ENCODE measurements around the gene TIMM22.
A peak's percentile ranks its signal among the peaks of the same experiment; 100 is the strongest.

TIMM22 gene

DNA sequence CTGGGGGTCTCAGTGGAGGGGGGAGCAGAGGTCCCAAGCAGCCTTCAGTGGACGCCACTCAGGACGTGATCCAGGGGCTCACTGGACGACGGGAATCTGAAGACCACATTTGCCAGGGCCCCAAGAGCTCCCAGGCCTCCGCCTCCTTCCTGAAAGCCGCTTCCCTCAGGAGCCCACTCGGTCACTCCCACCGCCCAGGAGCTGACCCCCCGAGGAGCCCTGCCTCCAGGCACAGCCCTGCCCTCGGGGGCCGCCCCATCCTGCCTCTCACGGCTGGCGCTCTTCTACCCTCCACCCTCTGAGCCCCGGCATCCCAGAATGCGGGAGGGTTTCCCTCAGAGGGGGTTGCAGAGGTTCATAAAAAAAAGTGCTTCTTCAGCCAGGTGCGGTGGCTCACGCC is 24.2 kb downstream of the TIMM22 start:
- Mint-ChIP-seq H3K27me3 (no peaks in the 10 kb centered on the region), H3K36me3 (ENCODE audit: insufficient read depth) (peaks cover 10% of the 10 kb centered on the region)

DNA sequence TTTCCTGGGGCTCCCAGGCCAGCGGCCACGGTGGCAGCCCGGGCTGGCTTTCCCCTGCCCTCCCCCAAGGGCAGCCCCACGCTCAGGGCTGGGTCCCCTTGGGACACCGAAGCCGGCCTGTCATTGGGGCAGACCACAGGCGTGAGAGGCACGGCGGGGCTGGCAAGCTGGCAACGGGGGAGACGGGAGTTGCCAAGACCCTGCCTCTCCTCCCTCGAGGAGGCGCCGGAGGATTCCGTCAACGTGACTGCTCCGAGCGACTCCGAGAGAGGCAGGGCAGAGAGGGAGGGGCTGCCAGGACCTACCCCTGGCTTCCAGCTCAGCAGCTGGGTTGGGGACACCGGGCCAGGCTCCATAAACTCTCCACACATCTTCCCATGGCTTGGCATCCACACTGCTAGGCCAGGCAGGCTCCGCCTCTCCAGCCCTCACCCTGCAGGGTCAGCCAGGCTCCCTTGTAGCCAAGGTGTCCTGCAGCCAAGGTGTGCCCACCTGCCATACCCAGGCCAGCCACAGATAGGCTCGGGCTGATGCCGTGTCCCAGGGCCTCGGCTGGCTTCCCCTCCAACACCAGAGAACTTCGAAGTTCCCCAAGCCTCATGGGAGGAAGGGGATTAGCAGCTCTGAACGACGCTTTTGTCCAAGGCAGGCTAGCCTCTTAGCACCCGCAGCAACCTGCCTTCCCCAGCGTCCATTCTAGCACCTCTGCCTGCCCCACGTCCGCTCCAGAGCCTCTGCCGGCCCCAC is 25.5 kb downstream of the TIMM22 start:
- Mint-ChIP-seq H3K36me3 (ENCODE audit: insufficient read depth) (peaks cover 8% of the 10 kb centered on the region), H3K27ac (ENCODE audit: low read depth) (no peak overlapping the region), H3K27me3 (no peaks in the 10 kb centered on the region), H3K4me3 (no peak overlapping the region), H3K9me3 (no peaks in the 10 kb centered on the region), H3K4me1 (peaks cover 7% of the 10 kb centered on the region)
- no peak for DNase-seq (ENCODE audit: low spot score in 2 of 2)
- no peak for ATAC-seq (replicated peaks; ENCODE audit: extremely low read depth, poor library complexity, severe bottlenecking)

More for the DNA sequence above, 24.2 kb downstream of the TIMM22 start:
- H3K9me3 Mint-ChIP-seq = no peaks in the 10 kb centered on the region
- H3K27ac Mint-ChIP-seq (ENCODE audit: low read depth) = no peak overlapping the region
- DNase-seq (ENCODE audit: low spot score in 2 of 2) = no peak
- no peak for ATAC-seq (replicated peaks; ENCODE audit: extremely low read depth, poor library complexity, severe bottlenecking)
- H3K4me1 Mint-ChIP-seq = peaks cover 7% of the 10 kb centered on the region
- no peak overlapping the region for H3K4me3 Mint-ChIP-seq

DNA sequence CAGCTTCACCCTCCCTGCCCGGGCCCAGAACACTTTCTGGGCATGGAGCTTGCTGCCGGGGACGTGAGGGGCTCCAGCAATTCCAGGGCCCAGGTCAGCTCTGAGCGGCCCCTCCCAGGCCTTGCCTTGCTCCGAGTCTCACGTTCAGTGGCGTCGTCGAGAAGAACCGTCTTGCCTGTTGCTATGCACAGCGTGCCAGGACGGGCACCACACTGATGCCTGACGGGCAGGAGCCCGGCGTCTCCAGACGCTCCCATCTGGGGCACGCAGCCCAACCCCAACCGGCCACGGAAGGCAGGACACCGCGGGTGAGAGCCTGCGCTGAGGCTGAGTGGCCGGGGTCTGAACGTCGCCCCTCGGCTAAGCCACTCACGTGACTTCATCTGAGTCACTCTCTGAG is 27.1 kb downstream of the TIMM22 start:
- H3K9me3 Mint-ChIP-seq = no peaks in the 10 kb centered on the region
- H3K4me1 Mint-ChIP-seq = peaks cover 6% of the 10 kb centered on the region
- no peak for ATAC-seq (replicated peaks; ENCODE audit: extremely low read depth, poor library complexity, severe bottlenecking)
- DNase-seq (ENCODE audit: low spot score in 2 of 2) = no peak
- no peak overlapping the region for H3K27ac Mint-ChIP-seq (ENCODE audit: low read depth)
- H3K4me3 Mint-ChIP-seq = no peak overlapping the region
- no peaks in the 10 kb centered on the region for H3K27me3 Mint-ChIP-seq
- peaks cover 10% of the 10 kb centered on the region for H3K36me3 Mint-ChIP-seq (ENCODE audit: insufficient read depth)

DNA sequence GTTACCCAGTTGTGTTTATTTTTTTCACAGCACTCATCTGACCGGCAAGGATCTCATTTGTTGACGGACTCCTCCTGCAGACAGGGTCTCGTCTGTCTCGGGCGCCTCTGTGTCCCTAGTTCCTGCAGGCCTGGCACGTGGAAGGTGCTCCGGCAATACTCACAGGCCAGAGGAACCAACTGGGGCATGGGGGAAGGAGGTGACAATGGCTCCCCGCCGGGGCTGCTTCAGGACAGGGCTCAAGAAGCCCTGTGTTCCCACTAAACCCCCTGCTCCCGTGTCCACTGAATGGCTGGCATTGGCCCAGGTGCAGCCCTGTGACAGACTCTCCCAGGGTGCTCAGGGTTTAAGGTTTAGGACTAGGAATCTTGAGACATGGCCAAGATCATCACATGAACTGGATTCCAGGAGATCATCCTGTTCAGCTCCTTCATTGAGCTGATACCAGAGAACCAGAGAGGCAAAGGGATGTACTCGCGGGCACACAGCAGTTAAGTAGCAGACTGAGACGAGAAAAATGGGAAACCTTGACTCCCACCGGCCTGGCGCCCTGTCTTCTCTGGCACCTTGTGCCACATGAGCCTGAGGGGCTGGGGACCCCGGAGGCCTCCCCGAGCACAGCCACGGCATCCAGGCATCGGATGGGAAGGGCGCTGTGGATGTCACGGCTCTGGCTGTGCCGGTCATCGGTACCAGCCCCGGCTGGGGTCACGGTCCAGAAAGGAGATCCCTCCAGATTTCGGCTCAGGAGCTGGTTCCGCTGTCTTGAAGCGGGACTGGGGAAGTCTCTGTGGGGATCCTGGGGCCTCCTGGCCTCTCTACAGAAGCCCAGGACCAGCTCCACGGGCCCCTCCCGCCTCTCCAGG is 29.0 kb downstream of the TIMM22 start:
- H3K27ac Mint-ChIP-seq (ENCODE audit: low read depth) = no peak overlapping the region
- peak overlapping the region; percentile 31 for H3K4me3 Mint-ChIP-seq
- H3K36me3 Mint-ChIP-seq (ENCODE audit: insufficient read depth) = peaks cover 9% of the 10 kb centered on the region
- H3K9me3 Mint-ChIP-seq = no peaks in the 10 kb centered on the region
- H3K4me1 Mint-ChIP-seq = no peaks in the 10 kb centered on the region
- ATAC-seq (replicated peaks; ENCODE audit: extremely low read depth, poor library complexity, severe bottlenecking) (no peak), DNase-seq (ENCODE audit: low spot score in 2 of 2) (no peak)
- H3K27me3 Mint-ChIP-seq = no peaks in the 10 kb centered on the region

DNA sequence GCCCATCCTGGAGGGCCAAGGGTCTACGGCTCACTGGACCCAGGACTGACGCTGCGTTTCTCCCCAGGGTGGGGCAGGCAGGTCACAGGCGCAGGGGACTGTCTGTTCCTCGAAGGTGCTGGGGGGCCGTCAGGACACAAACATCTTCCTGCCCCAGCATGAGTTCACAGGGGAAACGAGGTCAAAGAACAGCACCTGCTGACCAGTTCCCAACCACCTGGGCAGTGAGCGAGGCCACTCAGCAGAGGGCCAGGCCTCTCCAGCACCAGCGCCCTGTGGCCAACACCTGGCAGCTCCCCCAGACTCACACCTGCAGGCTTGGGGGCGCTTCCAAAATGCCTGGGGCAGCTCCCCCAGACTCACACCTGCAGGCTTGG is 29.7 kb downstream of the TIMM22 start:
- Mint-ChIP-seq H3K4me1 (no peaks in the 10 kb centered on the region), H3K4me3 (no peak overlapping the region), H3K9me3 (no peaks in the 10 kb centered on the region), H3K27me3 (no peaks in the 10 kb centered on the region), H3K36me3 (ENCODE audit: insufficient read depth) (peaks cover 9% of the 10 kb centered on the region), H3K27ac (ENCODE audit: low read depth) (no peak overlapping the region)
- DNase-seq (ENCODE audit: low spot score in 2 of 2) (no peak), ATAC-seq (replicated peaks; ENCODE audit: extremely low read depth, poor library complexity, severe bottlenecking) (no peak)

DNA sequence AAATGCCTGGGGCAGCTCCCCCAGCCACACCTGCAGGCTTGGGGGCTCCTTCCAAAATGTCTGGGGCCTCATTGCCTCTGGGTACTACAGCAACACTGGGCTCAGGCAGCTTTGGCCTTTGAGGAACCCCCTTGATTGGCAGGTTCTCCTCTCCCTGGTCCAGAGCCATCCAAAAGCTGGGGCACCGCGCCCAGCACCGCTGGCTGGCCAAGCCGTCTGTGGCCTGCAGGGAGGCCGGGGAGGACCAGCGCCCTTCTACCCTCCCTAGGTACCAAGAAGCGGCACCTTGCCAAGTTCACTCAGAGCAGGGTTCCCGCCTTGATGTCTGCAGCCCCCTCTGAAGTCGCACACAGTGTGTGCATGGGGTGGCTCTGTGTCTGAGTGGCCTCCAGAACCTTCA is 30.1 kb downstream of the TIMM22 start:
- Mint-ChIP-seq H3K9me3 (no peaks in the 10 kb centered on the region), H3K27me3 (no peaks in the 10 kb centered on the region), H3K4me3 (no peak overlapping the region), H3K4me1 (no peaks in the 10 kb centered on the region), H3K27ac (ENCODE audit: low read depth) (no peak overlapping the region), H3K36me3 (ENCODE audit: insufficient read depth) (peaks cover 9% of the 10 kb centered on the region)
- DNase-seq (ENCODE audit: low spot score in 2 of 2) = no peak
- no peak for ATAC-seq (replicated peaks; ENCODE audit: extremely low read depth, poor library complexity, severe bottlenecking)

DNA sequence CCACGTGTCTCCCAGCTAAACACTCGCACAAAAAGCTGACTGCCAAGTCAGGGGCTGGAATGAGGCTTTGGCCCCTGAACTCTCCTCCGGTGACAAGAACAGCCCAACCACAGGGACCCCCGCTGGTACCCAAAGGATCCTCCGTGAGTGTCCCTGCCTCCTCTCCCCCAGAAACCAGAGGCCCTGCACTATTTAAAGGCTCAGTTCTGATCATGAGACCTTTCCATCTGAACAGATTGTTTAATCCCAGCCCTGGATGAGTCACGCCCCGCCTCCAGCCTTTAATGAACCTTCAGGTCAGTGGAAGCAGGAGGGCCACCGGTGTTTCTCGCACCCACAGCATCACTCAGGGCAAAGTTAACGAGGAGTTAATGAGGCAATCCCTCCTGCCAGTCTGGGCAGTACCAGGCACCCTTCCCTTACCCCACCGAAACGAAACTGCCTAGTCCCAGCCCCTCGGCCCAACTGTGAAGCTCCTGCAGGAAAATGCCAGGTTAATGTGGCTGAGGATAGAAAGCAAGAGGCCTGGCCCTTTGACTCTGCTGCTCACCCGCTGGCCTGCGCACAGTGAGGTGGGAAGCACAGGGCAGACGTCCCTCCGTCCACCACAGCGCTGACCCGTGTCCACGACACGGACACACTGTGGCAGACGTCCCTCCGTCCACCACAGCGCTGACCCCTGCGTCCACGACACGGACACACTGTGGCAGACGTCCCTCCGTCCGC is 32.4 kb downstream of the TIMM22 start:
- H3K4me3 Mint-ChIP-seq = no peak overlapping the region
- no peaks in the 10 kb centered on the region for H3K9me3 Mint-ChIP-seq
- no peaks in the 10 kb centered on the region for H3K27me3 Mint-ChIP-seq
- H3K4me1 Mint-ChIP-seq = no peaks in the 10 kb centered on the region
- ATAC-seq (replicated peaks; ENCODE audit: extremely low read depth, poor library complexity, severe bottlenecking) (no peak), DNase-seq (ENCODE audit: low spot score in 2 of 2) (no peak)
- no peak overlapping the region for H3K27ac Mint-ChIP-seq (ENCODE audit: low read depth)
- H3K36me3 Mint-ChIP-seq (ENCODE audit: insufficient read depth) = peaks cover 7% of the 10 kb centered on the region

DNA sequence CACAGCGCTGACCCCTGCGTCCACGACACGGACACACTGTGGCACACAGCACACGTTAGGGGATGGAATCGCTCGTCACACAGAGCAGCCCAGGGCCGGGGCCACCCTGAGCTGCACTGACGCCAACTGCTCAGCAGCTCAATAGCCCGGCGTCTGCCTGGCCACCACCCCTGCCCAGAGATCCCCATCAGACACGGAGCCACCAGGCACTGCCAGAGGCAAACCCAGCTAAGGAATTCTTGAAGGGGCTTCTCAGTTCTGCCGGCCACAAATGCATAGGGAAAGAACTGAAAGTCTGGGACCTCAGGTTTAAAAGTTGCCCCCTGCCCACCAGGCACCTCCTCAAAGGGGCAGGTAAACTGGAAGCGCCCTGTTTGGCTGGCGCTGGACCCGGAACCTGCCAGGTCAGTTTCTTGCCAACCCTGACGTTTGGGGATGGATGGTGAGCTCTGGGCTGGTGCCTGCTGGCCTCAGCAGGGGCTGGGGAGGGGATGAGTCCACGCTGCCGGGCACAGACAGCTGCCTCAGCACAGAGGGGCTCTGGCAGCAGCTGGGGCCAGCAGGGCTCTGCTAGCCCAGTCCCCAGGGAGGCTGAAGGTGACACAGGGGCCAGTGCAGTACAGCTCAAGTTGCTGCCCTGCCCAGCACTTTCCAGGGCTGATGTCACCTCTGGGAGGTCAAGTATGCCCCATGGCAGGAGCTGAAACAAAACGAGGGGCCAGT is 33.2 kb downstream of the TIMM22 start:
- DNase-seq (ENCODE audit: low spot score in 2 of 2) (no peak), ATAC-seq (replicated peaks; ENCODE audit: extremely low read depth, poor library complexity, severe bottlenecking) (no peak)
- Mint-ChIP-seq H3K27ac (ENCODE audit: low read depth) (no peak overlapping the region), H3K4me1 (no peaks in the 10 kb centered on the region), H3K36me3 (ENCODE audit: insufficient read depth) (peaks cover 7% of the 10 kb centered on the region), H3K4me3 (no peak overlapping the region), H3K9me3 (no peaks in the 10 kb centered on the region), H3K27me3 (no peaks in the 10 kb centered on the region)

DNA sequence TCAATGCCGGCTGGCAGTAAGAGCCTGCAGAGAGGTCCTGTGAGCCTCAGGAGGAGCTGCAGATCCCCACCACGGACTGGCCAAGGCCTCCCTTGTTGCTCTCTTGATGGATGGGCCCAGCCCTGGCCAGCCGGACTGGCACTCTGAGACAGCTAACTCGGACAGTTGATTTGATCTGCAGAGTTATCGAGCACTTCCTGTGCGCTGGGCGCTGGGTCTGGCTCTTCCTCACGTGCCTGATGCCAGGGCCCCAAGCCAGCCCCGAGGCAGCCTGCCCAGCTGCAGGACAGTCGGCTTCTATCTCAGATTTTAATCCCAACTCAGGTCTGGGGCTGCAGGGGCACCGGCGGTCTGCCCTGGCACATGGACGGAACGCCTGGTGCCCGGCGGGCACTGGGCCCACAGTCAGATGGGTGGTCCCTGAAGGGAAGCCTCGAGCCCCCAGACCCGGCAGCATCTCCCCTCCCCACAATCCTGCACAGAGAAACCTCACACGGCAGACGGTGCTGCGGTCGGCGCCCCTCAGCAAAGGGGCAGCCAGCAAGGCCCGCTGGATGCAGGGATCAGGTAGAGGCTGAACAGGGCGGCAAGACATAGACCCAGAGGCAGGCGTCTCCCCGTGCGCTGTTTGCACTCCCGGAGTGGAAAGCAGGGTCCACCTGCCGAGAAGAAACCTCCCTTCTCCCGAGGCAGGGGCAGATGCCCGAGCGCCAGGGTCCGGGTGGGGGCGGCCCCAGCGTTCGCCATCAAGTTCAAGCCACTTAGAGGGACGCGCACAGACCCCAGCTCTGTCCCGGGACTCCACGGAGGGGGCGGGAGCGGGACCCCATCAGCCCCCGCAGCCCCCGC is 34.0 kb downstream of the TIMM22 start:
- DNase-seq (ENCODE audit: low spot score in 2 of 2) (no peak), ATAC-seq (replicated peaks; ENCODE audit: extremely low read depth, poor library complexity, severe bottlenecking) (no peak)
- H3K27me3 Mint-ChIP-seq = no peaks in the 10 kb centered on the region
- H3K4me1 Mint-ChIP-seq = no peaks in the 10 kb centered on the region
- no peak overlapping the region for H3K4me3 Mint-ChIP-seq
- H3K36me3 Mint-ChIP-seq (ENCODE audit: insufficient read depth) = peaks cover 3% of the 10 kb centered on the region
- no peaks in the 10 kb centered on the region for H3K9me3 Mint-ChIP-seq
- H3K27ac Mint-ChIP-seq (ENCODE audit: low read depth) = no peak overlapping the region

DNA sequence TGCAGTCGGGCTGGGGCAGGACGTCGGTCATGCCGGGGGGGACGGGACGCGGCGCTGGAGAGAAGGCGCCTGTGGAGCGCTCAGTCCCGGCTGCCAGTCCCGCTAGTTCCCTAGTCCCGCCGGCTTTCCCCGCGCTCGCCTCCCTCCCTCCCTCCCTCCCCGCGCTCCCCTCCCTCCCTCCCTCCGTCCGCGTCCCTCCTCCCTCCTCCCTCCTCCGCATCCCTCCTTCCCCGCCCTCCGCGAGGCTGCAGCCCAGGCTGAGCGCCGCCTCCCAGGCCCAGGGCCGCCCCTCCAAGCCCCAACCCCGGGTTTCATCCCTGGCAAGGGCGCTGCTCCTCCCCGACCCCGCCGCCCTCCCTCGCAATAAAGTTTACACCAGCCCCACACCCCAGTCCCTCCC is 34.8 kb downstream of the TIMM22 start:
- ATAC-seq (replicated peaks; ENCODE audit: extremely low read depth, poor library complexity, severe bottlenecking) (no peak), DNase-seq (ENCODE audit: low spot score in 2 of 2) (no peak)
- H3K27ac Mint-ChIP-seq (ENCODE audit: low read depth) = no peak overlapping the region
- no peaks in the 10 kb centered on the region for H3K27me3 Mint-ChIP-seq
- H3K4me1 Mint-ChIP-seq = peaks cover 6% of the 10 kb centered on the region
- H3K4me3 Mint-ChIP-seq = no peak overlapping the region
- no peaks in the 10 kb centered on the region for H3K9me3 Mint-ChIP-seq
- H3K36me3 Mint-ChIP-seq (ENCODE audit: insufficient read depth) = peaks cover 4% of the 10 kb centered on the region

DNA sequence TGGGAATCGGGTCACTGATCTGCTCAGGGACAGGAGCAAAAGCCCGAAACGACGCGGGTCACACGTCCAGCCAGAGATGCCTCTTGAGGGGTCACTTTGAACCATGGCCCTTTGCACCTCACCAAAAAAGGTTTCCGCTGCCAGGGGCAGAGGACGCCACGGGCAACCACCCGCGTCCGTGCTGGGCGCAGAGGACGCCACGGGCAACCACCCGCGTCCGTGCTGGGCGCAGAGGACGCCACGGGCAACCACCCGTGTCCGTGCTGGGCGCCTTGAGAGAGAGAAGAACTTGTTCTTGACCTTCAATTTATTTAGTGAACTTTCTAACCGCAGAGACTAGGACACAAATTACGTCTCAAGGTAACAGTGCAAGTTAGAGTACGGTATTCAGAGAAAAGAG is 35.5 kb downstream of the TIMM22 start:
- Mint-ChIP-seq H3K27me3 (no peaks in the 10 kb centered on the region), H3K27ac (ENCODE audit: low read depth) (no peak overlapping the region), H3K36me3 (ENCODE audit: insufficient read depth) (peaks cover 3% of the 10 kb centered on the region), H3K4me1 (peaks cover 6% of the 10 kb centered on the region), H3K9me3 (no peaks in the 10 kb centered on the region), H3K4me3 (no peak overlapping the region)
- no peak for DNase-seq (ENCODE audit: low spot score in 2 of 2)
- ATAC-seq (replicated peaks; ENCODE audit: extremely low read depth, poor library complexity, severe bottlenecking) = no peak

Measured in central memory CD8-positive, alpha-beta T cell (primary cell).